Fibroblast of skin of scalp (primary cell): ENCODE measurements around the gene C16orf95.
"Not testable (repeated sequence)": the region's sequence is repeated elsewhere in the genome, so short reads cannot be mapped to it uniquely, and the experiment has no call there.

Experiments
- DNase-seq: peaks from one replicate; pipeline ENCODE4 v3.0.0-alpha.2; 2013

C16orf95 gene

DNA sequence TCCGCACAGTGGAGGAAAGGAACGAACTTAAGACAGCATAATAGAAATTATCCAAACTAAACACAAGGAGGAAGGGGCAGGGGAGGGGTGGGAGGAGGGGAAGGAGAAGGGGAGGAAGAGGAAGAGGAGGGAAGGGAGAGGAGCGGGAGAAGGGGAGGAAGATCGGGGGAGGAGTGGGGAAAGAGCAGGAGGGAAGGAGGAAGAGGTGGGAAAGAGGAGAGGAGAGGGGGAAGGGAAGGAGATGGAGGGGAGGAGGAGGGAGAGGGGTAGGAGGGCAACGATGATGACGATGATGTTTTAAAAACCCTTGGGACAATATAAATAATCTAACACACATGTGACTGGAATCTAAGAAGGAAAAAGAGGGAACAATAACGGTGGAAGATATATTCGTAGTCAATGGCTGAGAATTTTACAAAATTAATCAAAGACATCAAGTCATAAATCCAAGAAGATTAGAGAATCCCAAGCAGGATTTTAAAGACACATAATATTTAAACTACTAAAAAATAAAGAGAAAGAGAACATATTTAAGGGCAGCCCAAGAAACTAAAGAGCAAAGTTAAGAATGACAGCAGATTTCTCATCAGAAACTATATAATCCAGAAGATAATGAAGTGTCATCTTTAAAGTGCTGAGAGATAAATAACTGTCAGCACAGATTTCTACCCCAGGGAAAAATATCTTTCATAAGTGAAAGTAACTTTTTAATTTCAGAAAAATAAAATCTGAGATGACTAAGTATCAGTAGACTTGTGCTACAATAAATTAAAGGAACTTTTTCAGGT, 30.2 kb downstream of the C16orf95 start:
- no peak for DNase-seq

DNA sequence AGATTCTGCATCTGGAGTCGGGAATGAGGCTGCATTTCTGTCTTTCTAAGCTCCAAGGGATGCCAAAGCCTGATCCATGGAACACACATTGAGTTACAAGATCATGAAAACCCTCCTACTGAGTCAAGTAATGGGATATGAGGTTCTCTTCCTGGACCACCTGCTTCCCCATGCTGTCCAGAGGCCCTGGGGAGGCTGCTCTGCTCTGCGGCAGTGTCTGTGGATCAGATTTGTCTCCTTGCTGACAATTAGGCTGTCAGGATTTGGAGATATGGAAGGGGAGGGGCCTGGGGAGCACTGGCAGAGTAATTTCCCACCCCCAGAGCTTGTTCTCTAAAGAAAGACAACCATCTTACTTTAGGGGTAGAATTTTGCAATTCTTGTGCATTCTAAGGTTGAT, 33.0 kb downstream of the C16orf95 start:
- no peak for DNase-seq

DNA sequence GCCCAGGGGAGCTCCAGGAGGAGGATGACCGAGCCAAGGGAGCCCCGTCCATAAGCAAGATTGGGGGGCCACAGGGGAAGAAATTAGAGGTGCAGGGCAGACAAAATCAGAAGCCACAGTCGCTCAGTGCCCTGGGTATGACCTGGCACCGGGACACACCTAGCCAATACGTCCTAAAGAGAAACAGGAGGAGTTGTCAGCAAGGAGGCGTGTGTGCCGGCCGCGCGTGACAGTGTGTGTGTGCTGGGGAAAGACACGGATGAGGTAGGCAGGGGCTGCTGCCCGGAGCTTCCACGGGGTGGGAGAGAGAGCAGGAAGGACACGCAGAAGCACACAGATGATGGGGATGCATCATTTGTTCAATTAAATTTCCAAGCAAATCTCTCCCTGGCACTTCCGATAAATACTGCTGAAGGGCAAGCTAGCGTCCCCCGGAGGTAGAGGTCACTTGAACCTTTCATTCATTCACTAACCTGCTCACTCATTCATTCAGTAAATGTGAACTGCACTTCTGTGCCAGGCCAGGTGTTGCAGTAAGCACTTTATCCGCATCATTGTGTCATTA, 38.0 kb downstream of the C16orf95 start:
- no peak for DNase-seq

GRCh38 chr16:87278191-87279093, 38.8 kb downstream of the C16orf95 start:
- peak; percentile 78 for DNase-seq

- DNase-seq, result no peak
These were observed 40.3 kb downstream of the C16orf95 start for GRCh38 chr16:87276924-87277323.

GRCh38 chr16:87276091-87276701, 41.0 kb downstream of the C16orf95 start:
- DNase-seq, result no peak

DNA sequence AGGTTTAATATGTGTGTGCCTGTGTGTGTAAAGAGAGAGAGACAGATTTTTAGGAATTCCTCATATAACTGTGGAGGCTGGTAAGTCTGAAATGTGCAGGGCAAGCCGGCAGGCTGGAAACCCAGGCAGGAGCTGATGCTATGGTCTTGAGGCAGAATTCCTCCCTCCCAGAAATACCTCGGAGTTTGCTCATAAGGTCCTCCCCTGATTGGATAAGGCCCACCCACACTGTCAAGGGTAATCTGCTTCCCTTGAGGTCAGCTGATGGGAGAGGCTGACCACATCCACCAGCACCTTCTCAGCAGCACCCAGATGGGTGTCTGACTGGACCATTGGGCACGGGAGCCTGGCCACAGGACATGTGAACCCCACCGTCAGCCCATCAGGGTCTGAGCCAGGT, 42.4 kb downstream of the C16orf95 start:
- DNase-seq, result peak; percentile 59

GRCh38 chr16:87273471-87274030, 43.6 kb downstream of the C16orf95 start:
- DNase-seq, result no peak

- DNase-seq, result no peak
These were observed 45.9 kb downstream of the C16orf95 start for GRCh38 chr16:87271256-87271655.

- DNase-seq, result no peak
These were observed 49.6 kb downstream of the C16orf95 start for GRCh38 chr16:87267566-87267965.

DNA sequence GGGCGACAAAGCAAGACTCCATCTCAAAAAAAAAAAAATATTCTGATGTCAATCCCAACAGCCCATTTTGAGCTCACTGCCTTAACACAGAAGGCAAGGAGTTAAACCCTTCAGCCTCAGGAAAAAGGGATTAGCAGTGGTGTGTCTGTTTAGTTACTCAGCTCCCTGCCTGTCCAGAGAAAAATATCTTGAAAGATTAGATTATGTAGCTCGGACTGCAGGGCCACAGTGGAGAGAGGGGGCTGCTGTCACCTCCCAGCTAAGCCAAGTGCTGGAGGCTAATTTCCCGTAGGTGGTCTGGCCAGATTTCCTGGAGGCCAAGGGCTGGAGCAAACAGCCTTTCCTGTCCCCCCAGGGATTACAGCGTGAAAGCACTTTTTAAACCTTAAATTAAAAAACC, 50.3 kb downstream of the C16orf95 start:
- DNase-seq, result no peak

DNA sequence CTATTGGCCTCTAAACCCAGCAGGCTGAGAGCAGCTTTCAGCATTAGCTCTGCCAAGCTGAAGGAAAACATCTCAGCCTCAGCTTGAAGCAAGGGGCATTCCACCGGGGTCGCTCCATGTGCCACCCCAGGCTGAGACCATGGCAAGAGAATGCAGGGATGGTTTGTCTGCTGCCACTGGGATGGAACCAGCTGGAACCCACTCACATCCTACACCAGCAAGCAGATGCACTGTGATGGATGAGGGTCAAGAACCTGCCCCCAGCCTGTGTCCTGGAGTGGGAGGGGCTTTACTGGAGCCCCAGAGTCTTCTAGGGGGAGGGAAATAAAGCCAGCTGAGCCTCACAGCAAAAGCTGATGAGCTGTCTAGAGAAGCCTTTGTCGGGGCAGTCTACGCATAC, 51.9 kb downstream of the C16orf95 start:
- no peak for DNase-seq

DNA sequence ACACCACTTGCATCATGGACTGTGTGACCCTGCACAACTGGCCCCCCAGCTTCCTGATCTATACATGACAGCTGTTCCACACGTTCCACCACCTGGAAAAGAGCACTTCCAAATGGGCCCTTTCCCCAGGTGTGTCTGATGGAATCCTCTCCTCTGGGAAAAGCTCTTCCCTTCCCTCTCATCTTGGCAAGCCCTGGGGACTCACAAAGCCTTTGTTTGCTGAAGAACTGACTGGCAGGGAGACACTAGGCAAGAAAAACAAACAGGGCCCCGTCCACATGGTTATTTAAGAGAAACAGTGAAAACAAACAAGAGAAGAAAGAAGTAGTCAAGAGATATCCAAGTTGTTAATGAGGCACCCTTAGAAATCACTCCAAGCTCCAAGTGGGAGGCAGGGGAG, 52.6 kb downstream of the C16orf95 start:
- DNase-seq, result no peak

GRCh38 chr16:87263418-87264052, 53.7 kb downstream of the C16orf95 start:
- no peak for DNase-seq

- no peak for DNase-seq
These were observed 57.8 kb downstream of the C16orf95 start for GRCh38 chr16:87259431-87259830.

- DNase-seq, result not testable (repeated sequence)
These were observed 58.5 kb downstream of the C16orf95 start for GRCh38 chr16:87258653-87259052.

DNA sequence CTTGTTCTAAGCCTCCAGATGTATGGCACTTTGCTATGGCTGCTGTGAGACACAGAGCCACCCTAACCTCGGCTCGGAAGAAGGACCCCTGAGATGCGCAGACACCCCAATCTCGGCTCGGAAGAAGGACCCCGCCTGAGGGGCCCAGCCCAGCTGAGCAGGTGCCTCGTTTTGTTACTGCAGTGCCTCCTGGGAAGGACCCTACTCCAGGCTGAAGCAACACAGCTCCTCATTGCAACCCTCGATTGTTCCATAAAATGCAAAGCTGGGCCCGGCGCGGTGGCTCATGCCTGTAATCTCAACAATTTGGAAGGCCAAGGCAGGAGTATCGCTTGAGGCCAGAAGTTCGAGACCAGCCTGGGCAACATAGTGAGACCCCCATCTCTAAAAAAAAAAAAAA, 61.3 kb downstream of the C16orf95 start:
- no peak for DNase-seq

DNA sequence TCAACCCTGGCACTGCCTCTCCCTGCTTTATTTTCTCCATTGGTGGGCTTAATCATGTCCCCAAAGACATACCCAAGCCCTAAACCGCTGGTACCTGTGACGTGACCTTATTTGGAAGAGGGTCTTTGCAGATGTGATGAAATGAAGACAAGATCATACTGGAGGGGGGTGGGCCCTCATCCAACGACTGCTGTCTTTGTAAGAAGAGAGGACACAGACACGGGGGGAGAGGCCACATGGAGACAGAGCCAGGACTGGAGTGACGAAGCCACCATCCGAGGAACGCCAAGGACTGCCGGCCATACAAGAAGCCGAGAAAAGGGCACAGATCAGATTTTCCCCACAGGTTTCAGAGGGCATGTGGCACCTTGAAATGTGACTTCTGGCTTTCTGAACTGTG, 62.5 kb downstream of the C16orf95 start:
- DNase-seq, result no peak

GRCh38 chr16:87254296-87254695, 62.9 kb downstream of the C16orf95 start:
- DNase-seq, result no peak

GRCh38 chr16:87253536-87253935, 63.7 kb downstream of the C16orf95 start:
- no peak for DNase-seq
